ENCODE results near the gene PSD. TPM values are rescaled to one million over a fixed set of nuclear protein-coding genes. Genes with fewer than 3 reads are reported as not detected.
A peak's percentile ranks its signal among the peaks of the same experiment; 100 is the strongest.

Gene PSD
- total and polyA plus RNA-seq, 2 donors (not counting 3 experiments of a cell fraction or from before 2014, with no cell fraction given): 0.10 to 0.40 TPM

DNA sequence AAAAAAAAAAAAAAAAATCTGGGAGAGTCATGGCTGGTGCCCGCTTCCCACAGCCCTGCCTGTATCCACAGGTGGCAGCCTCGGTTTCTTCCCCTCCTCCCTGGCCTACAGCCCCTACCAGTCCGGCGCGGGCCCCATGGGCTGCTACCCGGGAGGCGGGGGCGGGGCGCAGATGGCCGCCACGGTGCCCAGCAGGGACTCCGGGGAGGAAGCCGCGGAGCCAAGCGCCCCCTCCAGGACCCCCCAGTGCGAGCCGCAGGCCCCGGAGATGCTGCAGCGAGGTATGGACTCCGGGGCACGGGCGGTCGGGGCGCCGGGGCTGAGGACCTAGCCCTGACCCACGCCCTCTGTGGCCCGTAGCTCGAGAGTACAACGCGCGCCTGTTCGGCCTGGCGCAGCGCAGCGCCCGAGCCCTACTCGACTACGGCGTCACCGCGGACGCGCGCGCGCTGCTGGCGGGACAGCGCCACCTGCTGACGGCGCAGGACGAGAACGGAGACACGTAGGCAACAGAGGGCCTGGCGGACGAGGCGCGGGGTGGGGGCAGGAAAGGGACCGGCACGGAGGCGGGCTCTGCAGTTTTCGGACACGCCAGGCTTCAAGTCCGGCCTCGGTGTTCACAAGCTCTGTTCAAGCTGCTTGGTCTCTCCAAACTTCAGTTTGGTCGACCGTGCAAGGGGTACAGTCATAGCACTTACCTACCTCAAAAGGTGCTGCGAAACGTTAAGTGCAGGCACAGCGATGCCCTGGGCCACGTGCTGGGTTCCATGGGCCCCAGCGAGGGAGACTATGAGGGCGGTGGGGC is 19.2 kb downstream of the PSD start:
- peak overlapping the region; percentile 52 for H2AFZ ChIP-seq (ENCODE audit: low read depth, low read length)
- H4K20me1 ChIP-seq (replicated peaks; ENCODE audit: control insufficient read depth, extremely low read depth, insufficient read depth, low read length): no peaks in the 10 kb centered on the region
- peak overlapping the region in 2 of 3 experiments; percentile 15 to 48 for H3K4me3 ChIP-seq (replicated peaks in 1 of 3; ENCODE audit: insufficient read depth in 1 of 3, low read depth in 1 of 3, low read length in 3 of 3)
- intact Hi-C loops (cut with micrococcal nuclease): loop anchor here (1.0 kb wide), 3 partner anchors 23 to 230 kb away; no protein-coding TSS in a partner anchor
- no peaks in the 10 kb centered on the region for H3K27me3 ChIP-seq (ENCODE audit: control insufficient read depth in 2 of 2, insufficient read depth in 2 of 2, low read length in 2 of 2)
- FAIRE-seq (peak; percentile 92), DNase-seq (ENCODE audit: low read depth, low spot score) (peak; percentile 82)
- H3K4me1 ChIP-seq (ENCODE audit: control insufficient read depth, extremely low read depth, insufficient read depth, low read length): peaks cover 13% of the 10 kb centered on the region
- no peak overlapping the region for H3K27ac ChIP-seq (ENCODE audit: insufficient read depth, low read depth, low read length)
- no peaks in the 10 kb centered on the region for H3K9me1 ChIP-seq (replicated peaks; ENCODE audit: control insufficient read depth, extremely low read depth, insufficient read depth, low read length)
- ChIA-PET POLR2A (interaction anchor here (1.0 kb wide), 1 partner anchor 13 kb away, joined by 3 read pairs; no protein-coding TSS in a partner anchor), CTCF (interaction anchor here (0.5 to 9.2 kb wide), 32 partner anchors 9 to 247 kb away, joined by 3 to 168 read pairs (median 4); partner anchors contain the start of genes CUEDC2, ELOVL3, FBXL15 and NOLC1)
- H3K9ac ChIP-seq (replicated peaks; ENCODE audit: extremely low read depth, insufficient read depth, low read length): peak overlapping the region; percentile 37
- dilution Hi-C loops (cut with MboI; ENCODE audit: extremely low pct_ligation_motif_present, low sequenced_read_pairs): no loop called here
- H3K9me3 ChIP-seq (replicated peaks; ENCODE audit: control insufficient read depth, insufficient read depth, low read length): no peaks in the 10 kb centered on the region
- BruUV-seq (replicated peaks): no TSS peak
- peak overlapping the region; percentile 46 for H3K4me2 ChIP-seq (ENCODE audit: insufficient read depth, low read length)
- TF ChIP-seq POLR2AphosphoS5 (IDR thresholded peaks at IDR 0.05; ENCODE audit: insufficient read depth, low read depth, low read length): peak; percentile 80
- no peak for TF ChIP-seq EZH2 (IDR thresholded peaks at IDR 0.05; ENCODE audit: borderline replicate concordance, low read depth, low read length, severe bottlenecking)
- TF ChIP-seq, protein P1, sequence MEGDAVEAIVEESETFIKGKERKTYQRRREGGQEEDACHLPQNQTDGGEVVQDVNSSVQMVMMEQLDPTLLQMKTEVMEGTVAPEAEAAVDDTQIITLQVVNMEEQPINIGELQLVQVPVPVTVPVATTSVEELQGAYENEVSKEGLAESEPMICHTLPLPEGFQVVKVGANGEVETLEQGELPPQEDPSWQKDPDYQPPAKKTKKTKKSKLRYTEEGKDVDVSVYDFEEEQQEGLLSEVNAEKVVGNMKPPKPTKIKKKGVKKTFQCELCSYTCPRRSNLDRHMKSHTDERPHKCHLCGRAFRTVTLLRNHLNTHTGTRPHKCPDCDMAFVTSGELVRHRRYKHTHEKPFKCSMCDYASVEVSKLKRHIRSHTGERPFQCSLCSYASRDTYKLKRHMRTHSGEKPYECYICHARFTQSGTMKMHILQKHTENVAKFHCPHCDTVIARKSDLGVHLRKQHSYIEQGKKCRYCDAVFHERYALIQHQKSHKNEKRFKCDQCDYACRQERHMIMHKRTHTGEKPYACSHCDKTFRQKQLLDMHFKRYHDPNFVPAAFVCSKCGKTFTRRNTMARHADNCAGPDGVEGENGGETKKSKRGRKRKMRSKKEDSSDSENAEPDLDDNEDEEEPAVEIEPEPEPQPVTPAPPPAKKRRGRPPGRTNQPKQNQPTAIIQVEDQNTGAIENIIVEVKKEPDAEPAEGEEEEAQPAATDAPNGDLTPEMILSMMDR (IDR thresholded peaks at IDR 0.05; ENCODE audit: extremely low read depth in 1 of 2, insufficient read depth in 1 of 2, low read depth in 1 of 2, low read length in 2 of 2): peak; percentile 93 to 96
- TF ChIP-seq, protein P2, sequence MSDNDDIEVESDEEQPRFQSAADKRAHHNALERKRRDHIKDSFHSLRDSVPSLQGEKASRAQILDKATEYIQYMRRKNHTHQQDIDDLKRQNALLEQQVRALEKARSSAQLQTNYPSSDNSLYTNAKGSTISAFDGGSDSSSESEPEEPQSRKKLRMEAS (IDR thresholded peaks at IDR 0.05; ENCODE audit: insufficient read depth, insufficient read length): peak; percentile 37
- peaks cover 0 to 32% of the 10 kb centered on the region in 2 experiments for H3K36me3 ChIP-seq (ENCODE audit: control insufficient read depth in 2 of 2, extremely low read depth in 1 of 2, insufficient read depth in 2 of 2, low read length in 2 of 2)
- H3K79me2 ChIP-seq (ENCODE audit: control insufficient read depth, insufficient read depth, low read length): no peaks in the 10 kb centered on the region
